Measurements from ENCODE around the gene RNF14. TPM values are rescaled to one million over a fixed set of nuclear protein-coding genes. Genes with fewer than 3 reads are reported as not detected.

The RNF14 gene
- total and polyA plus RNA-seq, 4 donors: 22.9 to 50.6 (median 32.5) TPM

DNA sequence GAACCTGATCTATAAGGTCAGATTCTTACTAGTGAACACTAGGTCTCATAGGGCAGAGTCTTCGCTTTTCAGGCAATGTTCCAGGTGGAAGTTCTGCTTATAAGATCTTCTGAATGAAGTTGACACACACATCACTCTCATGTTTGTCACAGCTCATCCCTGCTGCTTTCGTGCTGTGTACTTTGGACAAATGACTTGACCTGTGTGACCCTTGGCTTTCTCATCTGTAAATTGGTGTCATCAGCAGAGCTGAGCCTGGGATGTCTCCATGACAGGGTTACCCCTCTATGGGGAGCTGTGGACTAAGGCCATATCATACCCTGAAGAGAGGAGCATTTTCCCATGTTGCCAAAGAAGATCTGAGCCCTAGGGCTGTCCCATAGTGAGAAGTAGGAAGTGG is 42.5 kb upstream of the RNF14 start:
- H3K4me1 ChIP-seq (ENCODE audit: control insufficient read depth in 4 of 4, insufficient read depth in 4 of 4, low read length in 3 of 4): peaks cover 3 to 25% (median 14%) of the 10 kb centered on the region in 4 donors
- WGBS: 43% methylated on average over 2 of the region's 2 CpGs
- no peak overlapping the region for H3K27ac ChIP-seq (ENCODE audit: low read depth in 1 of 2, low read length in 2 of 2)

More for the DNA sequence above, 42.5 kb upstream of the RNF14 start:
- Histone ChIP-seq H3K9me3 (ENCODE audit: control insufficient read depth in 4 of 4, low read length in 3 of 4) (no peaks in the 10 kb centered on the region), H3K27me3 (ENCODE audit: control insufficient read depth in 4 of 4, insufficient read depth in 4 of 4, low read length in 3 of 4) (no peaks in the 10 kb centered on the region), H3K4me3 (ENCODE audit: low read depth in 1 of 3, low read length in 3 of 3) (no peak overlapping the region), H3K36me3 (ENCODE audit: control insufficient read depth in 4 of 4, insufficient read depth in 3 of 4, low read depth in 1 of 4, low read length in 3 of 4) (peaks cover 12 to 52% (median 37%) of the 10 kb centered on the region in 4 donors), H3K9ac (ENCODE audit: low read depth in 1 of 2, low read length in 2 of 2) (no peak overlapping the region)
- no peak for DNase-seq (ENCODE audit: low spot score)
- TF ChIP-seq SP1 (IDR thresholded peaks at IDR 0.05) (no peak), TAF1 (conservative IDR thresholded peaks at IDR 0.05) (no peak), CTCF (IDR thresholded peaks at IDR 0.05; ENCODE audit: low read depth, low read length, missing input control) (no peak), RXRA (IDR thresholded peaks at IDR 0.05) (peak in 1 of 2 donors; percentile 54), FOXA2 (IDR thresholded peaks at IDR 0.05) (no peak), HNF4A (conservative IDR thresholded peaks at IDR 0.05) (peak; percentile 40 to 67), ATF3 (IDR thresholded peaks at IDR 0.05) (no peak), JUND (IDR thresholded peaks at IDR 0.05) (no peak), YY1 (IDR thresholded peaks at IDR 0.05) (no peak), HNF4G (IDR thresholded peaks at IDR 0.05) (peak; percentile 27), NR2F2 (IDR thresholded peaks at IDR 0.05) (peak; percentile 65), EGR1 (IDR thresholded peaks at IDR 0.05; ENCODE audit: low read depth in 2 of 2) (no peak), GABPA (IDR thresholded peaks at IDR 0.05 in 1 of 2, conservative IDR thresholded peaks at IDR 0.05 in 1 of 2) (no peak), FOXA1 (IDR thresholded peaks at IDR 0.05) (no peak), RAD21 (IDR thresholded peaks at IDR 0.05) (no peak), ZBTB33 (IDR thresholded peaks at IDR 0.05) (no peak)
- TF ChIP-seq, protein P1, sequence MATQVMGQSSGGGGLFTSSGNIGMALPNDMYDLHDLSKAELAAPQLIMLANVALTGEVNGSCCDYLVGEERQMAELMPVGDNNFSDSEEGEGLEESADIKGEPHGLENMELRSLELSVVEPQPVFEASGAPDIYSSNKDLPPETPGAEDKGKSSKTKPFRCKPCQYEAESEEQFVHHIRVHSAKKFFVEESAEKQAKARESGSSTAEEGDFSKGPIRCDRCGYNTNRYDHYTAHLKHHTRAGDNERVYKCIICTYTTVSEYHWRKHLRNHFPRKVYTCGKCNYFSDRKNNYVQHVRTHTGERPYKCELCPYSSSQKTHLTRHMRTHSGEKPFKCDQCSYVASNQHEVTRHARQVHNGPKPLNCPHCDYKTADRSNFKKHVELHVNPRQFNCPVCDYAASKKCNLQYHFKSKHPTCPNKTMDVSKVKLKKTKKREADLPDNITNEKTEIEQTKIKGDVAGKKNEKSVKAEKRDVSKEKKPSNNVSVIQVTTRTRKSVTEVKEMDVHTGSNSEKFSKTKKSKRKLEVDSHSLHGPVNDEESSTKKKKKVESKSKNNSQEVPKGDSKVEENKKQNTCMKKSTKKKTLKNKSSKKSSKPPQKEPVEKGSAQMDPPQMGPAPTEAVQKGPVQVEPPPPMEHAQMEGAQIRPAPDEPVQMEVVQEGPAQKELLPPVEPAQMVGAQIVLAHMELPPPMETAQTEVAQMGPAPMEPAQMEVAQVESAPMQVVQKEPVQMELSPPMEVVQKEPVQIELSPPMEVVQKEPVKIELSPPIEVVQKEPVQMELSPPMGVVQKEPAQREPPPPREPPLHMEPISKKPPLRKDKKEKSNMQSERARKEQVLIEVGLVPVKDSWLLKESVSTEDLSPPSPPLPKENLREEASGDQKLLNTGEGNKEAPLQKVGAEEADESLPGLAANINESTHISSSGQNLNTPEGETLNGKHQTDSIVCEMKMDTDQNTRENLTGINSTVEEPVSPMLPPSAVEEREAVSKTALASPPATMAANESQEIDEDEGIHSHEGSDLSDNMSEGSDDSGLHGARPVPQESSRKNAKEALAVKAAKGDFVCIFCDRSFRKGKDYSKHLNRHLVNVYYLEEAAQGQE (IDR thresholded peaks at IDR 0.05): no peak
- TF ChIP-seq, protein P2, sequence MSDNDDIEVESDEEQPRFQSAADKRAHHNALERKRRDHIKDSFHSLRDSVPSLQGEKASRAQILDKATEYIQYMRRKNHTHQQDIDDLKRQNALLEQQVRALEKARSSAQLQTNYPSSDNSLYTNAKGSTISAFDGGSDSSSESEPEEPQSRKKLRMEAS (IDR thresholded peaks at IDR 0.05): no peak

Data from liver (tissue), 9 donors.